ENCODE data around the gene MC3R.

DNA sequence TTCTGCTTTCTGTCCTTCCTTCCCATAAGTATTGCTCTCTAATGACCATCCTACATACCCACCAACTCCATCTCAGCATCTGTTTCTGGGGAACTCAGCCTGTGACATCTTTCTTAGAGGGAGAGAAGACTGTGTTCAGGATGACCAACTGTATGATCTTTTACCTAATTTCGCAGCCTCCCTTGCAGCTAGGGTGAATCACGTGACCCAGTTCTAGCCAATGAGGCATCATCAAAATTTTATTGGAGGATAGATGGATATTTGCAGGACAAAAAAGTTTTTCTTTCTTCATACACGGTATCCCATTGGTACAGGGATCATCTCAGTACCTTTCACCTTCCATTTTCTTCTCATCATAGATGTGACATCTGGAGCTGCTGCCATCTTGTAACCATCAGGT lies 14.4 kb upstream of the MC3R start:
- TF ChIP-seq CTCF (IDR thresholded peaks at IDR 0.05; ENCODE audit: low read depth, low read length) = no peak
- TF ChIP-seq EZH2phosphoT487 (IDR thresholded peaks at IDR 0.05; ENCODE audit: low read depth) = no peak
